SK-N-SH (cell line): ENCODE measurements around the gene MPC1. TPM values are rescaled to one million over a fixed set of nuclear protein-coding genes. Genes with fewer than 3 reads are reported as not detected.
A peak's percentile ranks its signal among the peaks of the same experiment; 100 is the strongest.

Source experiments
- CTCF ChIA-PET: fragments of 300-600, 350-600 bp; formaldehyde crosslinking; extraction: SDS; loops from one replicate; lab custom pipeline; 2021; lab: Yijun Ruan, JAX
- POLR2A ChIA-PET: fragments of 350-600 bp; sonication (Branson Sonifier 250); formaldehyde crosslinking; extraction: SDS; loops from one replicate; lab custom pipeline; 2020; ENCODE audit warnings: antibody characterized with exemption, inconsistent platforms; lab: Yijun Ruan, JAX
- DNase-seq: peaks from one replicate; pipeline ENCODE4 v3.0.0; 2012
- H2AFZ ChIP-seq: fragments of 200-600 bp; sonication (generic); 2 replicates; pipeline ENCODE4 v1.8.1; 2016; ENCODE audit warnings: antibody characterized with exemption, mild to moderate bottlenecking, low read depth
- H3F3A ChIP-seq: fragments of 200-600 bp; sonication (generic); replicated peaks from 2 replicates; pipeline ENCODE3; 2016; ENCODE audit warnings: antibody characterized with exemption, mild to moderate bottlenecking; ENCODE audit not compliant: insufficient read depth
- H3K27ac ChIP-seq, 2 experiments: fragments of 200-500 bp in 1 of 2; fragments of 200-600 bp in 1 of 2; sonication (Bioruptor generic) in 1 of 2; sonication (generic), shearing (Covaris generic) in 1 of 2; 2 replicates each; pipeline versions ENCODE4 v1.5.1 to v1.6.1; 2014 to 2016; ENCODE audit warnings: low read depth in 2 of 2, inconsistent platforms in 1 of 2, low read length in 1 of 2, mild to moderate bottlenecking in 1 of 2, mixed read lengths in 1 of 2
- H3K27me3 ChIP-seq: fragments of 200-600 bp; sonication (generic), shearing (Covaris generic); 2 replicates; pipeline ENCODE4 v1.6.1; 2016; ENCODE audit warnings: mixed run types; ENCODE audit not compliant: insufficient read depth
- H3K36me3 ChIP-seq, 2 experiments: fragments of 200-500 bp in 1 of 2; fragments of 200-600 bp in 1 of 2; sonication (Bioruptor generic) in 1 of 2; sonication (generic) in 1 of 2; replicated peaks in 1 of 2; 2 replicates each; pipeline versions ENCODE3 to v1.5.1; 2014 to 2016; ENCODE audit warnings: low read length in 1 of 2, mild to moderate bottlenecking in 1 of 2; ENCODE audit not compliant: insufficient read depth in 2 of 2, control insufficient read depth in 1 of 2
- H3K4me1 ChIP-seq, 2 experiments: fragments of 200-500 bp in 1 of 2; fragments of 200-600 bp in 1 of 2; sonication (Bioruptor generic) in 1 of 2; sonication (generic), shearing (Covaris generic) in 1 of 2; 2 replicates each; pipeline versions ENCODE4 v1.5.1 to v1.6.1; 2014 to 2016; ENCODE audit warnings: low read depth in 1 of 2, low read length in 1 of 2, mixed run types in 1 of 2; ENCODE audit not compliant: insufficient read depth in 2 of 2, control insufficient read depth in 1 of 2
- H3K4me2 ChIP-seq: fragments of 200-600 bp; sonication (generic), shearing (Covaris generic); 2 replicates; pipeline ENCODE4 v1.6.1; 2017; ENCODE audit warnings: mixed run types
- H3K4me3 ChIP-seq, 2 experiments: fragments of 200-500 bp in 1 of 2; fragments of 200-600 bp in 1 of 2; sonication (Bioruptor generic) in 1 of 2; sonication (generic), shearing (Covaris generic) in 1 of 2; 2 replicates each; pipeline versions ENCODE4 v1.5.1 to v1.8.1; 2014 to 2016; ENCODE audit warnings: low read depth in 2 of 2, inconsistent platforms in 1 of 2, low read length in 1 of 2, mild to moderate bottlenecking in 1 of 2, mixed read lengths in 1 of 2, moderate library complexity in 1 of 2
- H3K79me2 ChIP-seq: fragments of 200-600 bp; sonication (generic); 2 replicates; pipeline ENCODE4 v1.8.1; 2017; ENCODE audit warnings: mild to moderate bottlenecking; ENCODE audit not compliant: insufficient read depth
- H3K9ac ChIP-seq: fragments of 200-600 bp; sonication (generic); 2 replicates; pipeline ENCODE4 v1.6.1; 2017; ENCODE audit warnings: mixed run types
- H3K9me2 ChIP-seq: fragments of 200-600 bp; sonication (generic); 2 replicates; pipeline ENCODE4 v1.6.1; 2017; ENCODE audit warnings: mixed run types
- H3K9me3 ChIP-seq: fragments of 200-600 bp; sonication (generic); 2 replicates; pipeline ENCODE4 v1.6.1; 2017; ENCODE audit warnings: mixed run types, mild to moderate bottlenecking, moderate library complexity
- H4K20me1 ChIP-seq: fragments of 200-600 bp; sonication (generic); 2 replicates; pipeline ENCODE4 v1.6.1; 2017; ENCODE audit warnings: mild to moderate bottlenecking, mixed run types; ENCODE audit not compliant: insufficient read depth
- GABPA ChIP-seq: IDR thresholded peaks from 2 replicates; pipeline ENCODE4 v1.4.0; 2012; ENCODE audit warnings: low read depth, mild to moderate bottlenecking
- MXI1 ChIP-seq: IDR thresholded peaks from 2 replicates; pipeline ENCODE4 v1.6.1; 2012; ENCODE audit warnings: mild to moderate bottlenecking, low read depth, low read length, improper control_type of control experiment
- NFIC ChIP-seq: IDR thresholded peaks from 2 replicates; pipeline ENCODE4 v1.4.0; 2012; ENCODE audit warnings: borderline replicate concordance
- NRF1 ChIP-seq: IDR thresholded peaks from 2 replicates; pipeline ENCODE4 v1.6.1; 2012; ENCODE audit warnings: low read depth, mild to moderate bottlenecking, low read length
- PBX3 ChIP-seq: IDR thresholded peaks from 2 replicates; pipeline ENCODE4; 2012
- RAD21 ChIP-seq: IDR thresholded peaks from 2 replicates; pipeline ENCODE4 v1.6.1; 2012; ENCODE audit warnings: mild to moderate bottlenecking, low read length
- RFX5 ChIP-seq: IDR thresholded peaks from 2 replicates; pipeline ENCODE4 v1.6.1; 2012; ENCODE audit warnings: mild to moderate bottlenecking, improper control_type of control experiment, low read length
- RXRA ChIP-seq: IDR thresholded peaks from 2 replicates; pipeline ENCODE4 v1.4.0; 2012; ENCODE audit warnings: low read depth, mild to moderate bottlenecking, borderline replicate concordance
- SMC3 ChIP-seq: IDR thresholded peaks from 2 replicates; pipeline ENCODE4 v1.6.1; 2012; ENCODE audit warnings: low read depth, low read length, improper control_type of control experiment
- USF1 ChIP-seq: IDR thresholded peaks from 2 replicates; pipeline ENCODE4 v1.4.0; 2012; ENCODE audit warnings: low read depth, borderline replicate concordance
- WGBS: methylation state at CpG from one replicate; pipeline ENCODE4 v1.1.6; 2017; ENCODE audit warnings: low lambda C conversion rate; 5-methylcytosine and 5-hydroxymethylcytosine counted together
- polyA plus RNA-seq, 3 experiments: library from polyadenylated mRNA; depleted of rRNA; stranded (reverse); fragments of >200 nt; gene quantifications; 2 replicates each; pipeline ENCODE4 v1.2.3, GENCODE V29; 2012
- TF ChIP-seq, protein P1 (sequence below): fragments of 200-600 bp; sonication (generic); IDR thresholded peaks from 2 replicates; pipeline ENCODE4 v1.6.1; 2017; ENCODE audit warnings: antibody characterized with exemption, mild to moderate bottlenecking, moderate library complexity

The MPC1 gene
- polyA plus RNA-seq, 1 of the 3 experiments (the other 2 are of a cell fraction), result 13.6 TPM

DNA sequence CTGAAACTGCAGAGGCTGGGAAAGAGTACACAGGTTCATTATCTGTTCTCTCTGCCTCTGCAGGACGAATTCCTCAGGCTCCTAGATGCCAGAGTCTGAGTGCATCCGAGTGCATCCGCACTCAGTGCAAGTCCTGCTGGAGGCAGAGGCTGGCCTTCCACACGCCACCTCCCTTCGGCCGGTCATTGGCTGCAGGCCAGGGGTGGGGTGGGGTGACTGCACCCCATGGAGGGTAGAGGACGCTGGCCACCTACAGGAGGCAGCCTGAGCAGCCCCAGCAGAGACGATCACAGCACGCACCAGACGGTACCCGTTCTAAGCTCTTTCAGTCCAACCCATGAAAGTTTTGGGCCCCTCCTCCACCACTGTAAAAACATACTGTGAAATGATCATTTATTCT lies 52.1 kb downstream of the MPC1 start:
- H3K4me2 ChIP-seq, result peak overlapping the region; percentile 38; the same call in 1 of the 2 replicates
- no peak overlapping the region for H2AFZ ChIP-seq
- peaks cover 87% of the 10 kb centered on the region for H3K79me2 ChIP-seq
- H3K36me3 ChIP-seq, result peaks cover 19 to 43% of the 10 kb centered on the region in 2 experiments
- peaks cover 66% of the 10 kb centered on the region for H4K20me1 ChIP-seq
- no peaks in the 10 kb centered on the region for H3K27me3 ChIP-seq
- no peaks in the 10 kb centered on the region for H3K9me3 ChIP-seq
- CTCF ChIA-PET, result interaction anchor here (0.6 to 1.3 kb wide), 4 partner anchors 12 to 108 kb away, joined by 3 to 5 read pairs (median 4); partner anchors contain the start of genes PRR18 and SFT2D1
- DNase-seq, result peak; percentile 94
- TF ChIP-seq, protein P1, sequence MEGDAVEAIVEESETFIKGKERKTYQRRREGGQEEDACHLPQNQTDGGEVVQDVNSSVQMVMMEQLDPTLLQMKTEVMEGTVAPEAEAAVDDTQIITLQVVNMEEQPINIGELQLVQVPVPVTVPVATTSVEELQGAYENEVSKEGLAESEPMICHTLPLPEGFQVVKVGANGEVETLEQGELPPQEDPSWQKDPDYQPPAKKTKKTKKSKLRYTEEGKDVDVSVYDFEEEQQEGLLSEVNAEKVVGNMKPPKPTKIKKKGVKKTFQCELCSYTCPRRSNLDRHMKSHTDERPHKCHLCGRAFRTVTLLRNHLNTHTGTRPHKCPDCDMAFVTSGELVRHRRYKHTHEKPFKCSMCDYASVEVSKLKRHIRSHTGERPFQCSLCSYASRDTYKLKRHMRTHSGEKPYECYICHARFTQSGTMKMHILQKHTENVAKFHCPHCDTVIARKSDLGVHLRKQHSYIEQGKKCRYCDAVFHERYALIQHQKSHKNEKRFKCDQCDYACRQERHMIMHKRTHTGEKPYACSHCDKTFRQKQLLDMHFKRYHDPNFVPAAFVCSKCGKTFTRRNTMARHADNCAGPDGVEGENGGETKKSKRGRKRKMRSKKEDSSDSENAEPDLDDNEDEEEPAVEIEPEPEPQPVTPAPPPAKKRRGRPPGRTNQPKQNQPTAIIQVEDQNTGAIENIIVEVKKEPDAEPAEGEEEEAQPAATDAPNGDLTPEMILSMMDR, result peak; percentile 38
- no peak for TF ChIP-seq PBX3
- no peak for TF ChIP-seq NRF1
- TF ChIP-seq RAD21, result peak; percentile 42
- no peak for TF ChIP-seq USF1
- peak; percentile 73 for TF ChIP-seq NFIC
- 0 out of 2 replicates have a peak, but pooled peaks have one; percentile 35 for TF ChIP-seq MXI1
- H3K9ac ChIP-seq, result no peak overlapping the region
- 0 out of 4 replicates have a peak overlapping the region, but pooled peaks of 1 of the 2 experiments have one; percentile 26 for H3K4me3 ChIP-seq
- peaks cover 5% of the 10 kb centered on the region for H3F3A ChIP-seq
- WGBS, result 15% methylated on average over 2 of the region's 11 CpGs
- H3K4me1 ChIP-seq, result peaks cover 0 to 8% of the 10 kb centered on the region in 2 experiments; a peak in 2 of 4 replicates
- POLR2A ChIA-PET, result interaction anchor here (1.0 kb wide), 1 partner anchor 11 kb away, joined by 3 read pairs; no protein-coding TSS in a partner anchor
- no peaks in the 10 kb centered on the region for H3K9me2 ChIP-seq
- H3K27ac ChIP-seq, result no peak overlapping the region; a peak in 1 of 4 replicates

- no peak overlapping the region for H3K4me2 ChIP-seq
- POLR2A ChIA-PET, result no interaction called here
- no peak overlapping the region for H3K4me3 ChIP-seq
- no peaks in the 10 kb centered on the region for H3K9me2 ChIP-seq
- H3K27ac ChIP-seq, result no peak overlapping the region
- H3K4me1 ChIP-seq, result peaks cover 0 to 4% of the 10 kb centered on the region in 2 experiments; a peak in 2 of 4 replicates
- peaks cover 25% of the 10 kb centered on the region for H4K20me1 ChIP-seq
- no peak overlapping the region for H3K9ac ChIP-seq
- no peaks in the 10 kb centered on the region for H3K9me3 ChIP-seq
- H3K27me3 ChIP-seq, result no peaks in the 10 kb centered on the region
- H2AFZ ChIP-seq, result no peak overlapping the region
- peaks cover 51 to 66% of the 10 kb centered on the region in 2 experiments for H3K36me3 ChIP-seq
- CTCF ChIA-PET, result interaction anchor here (0.6 to 3.3 kb wide), 4 partner anchors 12 to 75 kb away, joined by 3 to 17 read pairs (median 8); no protein-coding TSS in a partner anchor
- H3K79me2 ChIP-seq, result peaks cover 36% of the 10 kb centered on the region
- TF ChIP-seq GABPA (no peak), NFIC (no peak), RFX5 (no peak), SMC3 (no peak), PBX3 (no peak), RXRA (no peak)
- 96% methylated on average over 6 of the region's 6 CpGs for WGBS
- no peak for DNase-seq
- peaks cover 10% of the 10 kb centered on the region for H3F3A ChIP-seq
Measured at GRCh38 chr6:166325383-166326042, 57.2 kb downstream of the MPC1 start.
